K562 (cell line): ENCODE measurements around the gene PPIAL4G.
"Not testable (repeated sequence)": the region's sequence is repeated elsewhere in the genome, so short reads cannot be mapped to it uniquely, and the experiment has no call there.

Source experiments
- CBX8 ChIP-seq: fragments of 200-600 bp; sonication (generic); IDR thresholded peaks from 2 replicates; pipeline ENCODE4 v1.6.1; 2012; ENCODE audit warnings: borderline replicate concordance, mixed run types, low read depth, mild to moderate bottlenecking, moderate library complexity, mixed read lengths, low read length, control low read depth, inconsistent platforms; ENCODE audit not compliant: poor library complexity, severe bottlenecking; ENCODE audit errors: extremely low read depth
- ELF1 ChIP-seq: fragments of 200-800 bp; sonication (Bioruptor generic); IDR thresholded peaks from 2 replicates; pipeline ENCODE4 v1.6.1; 2016; ENCODE audit warnings: missing genetic modification characterization, missing compliant biosample characterization
- HNRNPH1 ChIP-seq: fragments of 200-400 bp; formaldehyde crosslinking; optimal IDR thresholded peaks from 2 replicates; pipeline ENCODE3; 2017; ENCODE audit warnings: low read depth, mild to moderate bottlenecking, low read length, moderate library complexity
- MAZ ChIP-seq, 2 experiments: fragments of 450-650 bp in 1 of 2; sonication (generic) in 1 of 2; formaldehyde crosslinking; IDR thresholded peaks in 1 of 2; conservative IDR thresholded peaks in 1 of 2; 2 replicates each; pipeline versions ENCODE4 v1.4.0 to v1.5.0; 2020; ENCODE audit warnings: mild to moderate bottlenecking in 1 of 2, missing genetic modification reagents in 1 of 2
- NR2C2 ChIP-seq, 2 experiments: fragments of 200-800 bp in 1 of 2; sonication (Bioruptor generic) in 1 of 2; sonication (generic) in 1 of 2; formaldehyde crosslinking in 1 of 2; IDR thresholded peaks; 2 replicates each; pipeline versions ENCODE4 v1.6.1 to v1.8.0; 2016 to 2022; ENCODE audit warnings: mild to moderate bottlenecking in 1 of 2, missing compliant biosample characterization in 1 of 2, missing genetic modification characterization in 1 of 2, missing genetic modification reagents in 1 of 2
- POLR2AphosphoS5 ChIP-seq: IDR thresholded peaks from 2 replicates; pipeline ENCODE4 v1.6.1; 2011; ENCODE audit warnings: mild to moderate bottlenecking, low read depth, low read length, moderate library complexity; ENCODE audit not compliant: control insufficient read depth, insufficient read depth
- SREBF1 ChIP-seq: fragments of 150-350 bp; IDR thresholded peaks from 2 replicates; pipeline ENCODE4 v1.6.1; 2014; ENCODE audit warnings: antibody characterized with exemption, low read depth, low read length, borderline replicate concordance
- USF1 ChIP-seq: sonication (generic); formaldehyde crosslinking; IDR thresholded peaks from 2 replicates; pipeline ENCODE4 v1.9.0; 2022; ENCODE audit warnings: mild to moderate bottlenecking, missing genetic modification reagents
- ZNF253 ChIP-seq: fragments of 250-450 bp; sonication (Bioruptor Pico); conservative IDR thresholded peaks from 2 replicates; pipeline ENCODE4 v1.6.1; 2021; ENCODE audit warnings: mild to moderate bottlenecking
- TF ChIP-seq, protein P1 (sequence below), 3 experiments: IDR thresholded peaks in 2 of 3; conservative IDR thresholded peaks in 1 of 3; 2 replicates each; pipeline ENCODE4 v1.5.1; 2011 to 2012; ENCODE audit warnings: low read length in 3 of 3, mild to moderate bottlenecking in 3 of 3, control low read depth in 2 of 3, improper control_type of control experiment in 1 of 3, inconsistent platforms in 1 of 3, low read depth in 1 of 3, mixed read lengths in 1 of 3, moderate library complexity in 1 of 3; ENCODE audit not compliant: insufficient read depth in 2 of 3
- TF ChIP-seq, protein P2 (sequence below): fragments of 450-650 bp; IDR thresholded peaks from 2 replicates; pipeline ENCODE4 v1.6.1; 2017; ENCODE audit warnings: antibody characterized with exemption, mild to moderate bottlenecking
- TF ChIP-seq, protein P3 (sequence below): sonication (generic); formaldehyde crosslinking; IDR thresholded peaks from 2 replicates; pipeline ENCODE4 v1.8.1; 2023; ENCODE audit warnings: mild to moderate bottlenecking, missing genetic modification reagents

DNA sequence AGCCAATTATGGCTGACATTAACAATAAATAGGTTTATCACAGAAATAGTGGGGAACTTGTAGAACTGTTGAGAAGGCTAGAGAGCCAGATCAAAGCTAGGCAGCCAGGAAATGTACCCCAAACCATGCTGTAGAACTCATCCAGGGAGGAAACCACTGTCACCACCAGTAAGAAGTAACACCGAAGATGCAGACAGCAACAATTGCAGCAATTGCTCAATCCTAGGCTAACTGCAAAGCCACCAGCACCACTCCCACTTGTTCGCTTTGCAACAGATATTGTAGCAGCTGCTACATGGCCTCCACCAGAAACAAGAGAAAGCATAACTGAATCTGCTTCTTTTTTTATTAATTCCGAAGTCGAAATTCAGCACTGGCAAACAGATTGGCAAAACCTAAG, 2.0 kb downstream of the PPIAL4G start:
- not testable (repeated sequence) for TF ChIP-seq NR2C2 (CRISPR knock-in tag; IDR thresholded peaks at IDR 0.05); NR2C2 (tag; IDR thresholded peaks at IDR 0.05); USF1 (CRISPR knock-in tag); HNRNPH1; ZNF253 (CRISPR knock-in tag); MAZ (CRISPR knock-in tag; conservative IDR thresholded peaks at IDR 0.05 in 1 of 2, IDR thresholded peaks at IDR 0.05 in 1 of 2); SREBF1; CBX8; POLR2AphosphoS5; ELF1
- TF ChIP-seq, protein P1, sequence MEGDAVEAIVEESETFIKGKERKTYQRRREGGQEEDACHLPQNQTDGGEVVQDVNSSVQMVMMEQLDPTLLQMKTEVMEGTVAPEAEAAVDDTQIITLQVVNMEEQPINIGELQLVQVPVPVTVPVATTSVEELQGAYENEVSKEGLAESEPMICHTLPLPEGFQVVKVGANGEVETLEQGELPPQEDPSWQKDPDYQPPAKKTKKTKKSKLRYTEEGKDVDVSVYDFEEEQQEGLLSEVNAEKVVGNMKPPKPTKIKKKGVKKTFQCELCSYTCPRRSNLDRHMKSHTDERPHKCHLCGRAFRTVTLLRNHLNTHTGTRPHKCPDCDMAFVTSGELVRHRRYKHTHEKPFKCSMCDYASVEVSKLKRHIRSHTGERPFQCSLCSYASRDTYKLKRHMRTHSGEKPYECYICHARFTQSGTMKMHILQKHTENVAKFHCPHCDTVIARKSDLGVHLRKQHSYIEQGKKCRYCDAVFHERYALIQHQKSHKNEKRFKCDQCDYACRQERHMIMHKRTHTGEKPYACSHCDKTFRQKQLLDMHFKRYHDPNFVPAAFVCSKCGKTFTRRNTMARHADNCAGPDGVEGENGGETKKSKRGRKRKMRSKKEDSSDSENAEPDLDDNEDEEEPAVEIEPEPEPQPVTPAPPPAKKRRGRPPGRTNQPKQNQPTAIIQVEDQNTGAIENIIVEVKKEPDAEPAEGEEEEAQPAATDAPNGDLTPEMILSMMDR (IDR thresholded peaks at IDR 0.05 in 2 of 3, conservative IDR thresholded peaks at IDR 0.05 in 1 of 3; ENCODE audit: insufficient read depth in 2 of 3, low read depth in 1 of 3, low read length in 3 of 3) = not testable (repeated sequence)
- TF ChIP-seq, protein P2, sequence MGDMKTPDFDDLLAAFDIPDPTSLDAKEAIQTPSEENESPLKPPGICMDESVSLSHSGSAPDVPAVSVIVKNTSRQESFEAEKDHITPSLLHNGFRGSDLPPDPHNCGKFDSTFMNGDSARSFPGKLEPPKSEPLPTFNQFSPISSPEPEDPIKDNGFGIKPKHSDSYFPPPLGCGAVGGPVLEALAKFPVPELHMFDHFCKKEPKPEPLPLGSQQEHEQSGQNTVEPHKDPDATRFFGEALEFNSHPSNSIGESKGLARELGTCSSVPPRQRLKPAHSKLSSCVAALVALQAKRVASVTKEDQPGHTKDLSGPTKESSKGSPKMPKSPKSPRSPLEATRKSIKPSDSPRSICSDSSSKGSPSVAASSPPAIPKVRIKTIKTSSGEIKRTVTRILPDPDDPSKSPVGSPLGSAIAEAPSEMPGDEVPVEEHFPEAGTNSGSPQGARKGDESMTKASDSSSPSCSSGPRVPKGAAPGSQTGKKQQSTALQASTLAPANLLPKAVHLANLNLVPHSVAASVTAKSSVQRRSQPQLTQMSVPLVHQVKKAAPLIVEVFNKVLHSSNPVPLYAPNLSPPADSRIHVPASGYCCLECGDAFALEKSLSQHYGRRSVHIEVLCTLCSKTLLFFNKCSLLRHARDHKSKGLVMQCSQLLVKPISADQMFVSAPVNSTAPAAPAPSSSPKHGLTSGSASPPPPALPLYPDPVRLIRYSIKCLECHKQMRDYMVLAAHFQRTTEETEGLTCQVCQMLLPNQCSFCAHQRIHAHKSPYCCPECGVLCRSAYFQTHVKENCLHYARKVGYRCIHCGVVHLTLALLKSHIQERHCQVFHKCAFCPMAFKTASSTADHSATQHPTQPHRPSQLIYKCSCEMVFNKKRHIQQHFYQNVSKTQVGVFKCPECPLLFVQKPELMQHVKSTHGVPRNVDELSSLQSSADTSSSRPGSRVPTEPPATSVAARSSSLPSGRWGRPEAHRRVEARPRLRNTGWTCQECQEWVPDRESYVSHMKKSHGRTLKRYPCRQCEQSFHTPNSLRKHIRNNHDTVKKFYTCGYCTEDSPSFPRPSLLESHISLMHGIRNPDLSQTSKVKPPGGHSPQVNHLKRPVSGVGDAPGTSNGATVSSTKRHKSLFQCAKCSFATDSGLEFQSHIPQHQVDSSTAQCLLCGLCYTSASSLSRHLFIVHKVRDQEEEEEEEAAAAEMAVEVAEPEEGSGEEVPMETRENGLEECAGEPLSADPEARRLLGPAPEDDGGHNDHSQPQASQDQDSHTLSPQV = not testable (repeated sequence)
- TF ChIP-seq, protein P3, sequence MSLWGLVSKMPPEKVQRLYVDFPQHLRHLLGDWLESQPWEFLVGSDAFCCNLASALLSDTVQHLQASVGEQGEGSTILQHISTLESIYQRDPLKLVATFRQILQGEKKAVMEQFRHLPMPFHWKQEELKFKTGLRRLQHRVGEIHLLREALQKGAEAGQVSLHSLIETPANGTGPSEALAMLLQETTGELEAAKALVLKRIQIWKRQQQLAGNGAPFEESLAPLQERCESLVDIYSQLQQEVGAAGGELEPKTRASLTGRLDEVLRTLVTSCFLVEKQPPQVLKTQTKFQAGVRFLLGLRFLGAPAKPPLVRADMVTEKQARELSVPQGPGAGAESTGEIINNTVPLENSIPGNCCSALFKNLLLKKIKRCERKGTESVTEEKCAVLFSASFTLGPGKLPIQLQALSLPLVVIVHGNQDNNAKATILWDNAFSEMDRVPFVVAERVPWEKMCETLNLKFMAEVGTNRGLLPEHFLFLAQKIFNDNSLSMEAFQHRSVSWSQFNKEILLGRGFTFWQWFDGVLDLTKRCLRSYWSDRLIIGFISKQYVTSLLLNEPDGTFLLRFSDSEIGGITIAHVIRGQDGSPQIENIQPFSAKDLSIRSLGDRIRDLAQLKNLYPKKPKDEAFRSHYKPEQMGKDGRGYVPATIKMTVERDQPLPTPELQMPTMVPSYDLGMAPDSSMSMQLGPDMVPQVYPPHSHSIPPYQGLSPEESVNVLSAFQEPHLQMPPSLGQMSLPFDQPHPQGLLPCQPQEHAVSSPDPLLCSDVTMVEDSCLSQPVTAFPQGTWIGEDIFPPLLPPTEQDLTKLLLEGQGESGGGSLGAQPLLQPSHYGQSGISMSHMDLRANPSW (CRISPR knock-in tag) = not testable (repeated sequence)
